SK-N-SH (cell line): ENCODE data around the gene GIPC2. TPM values are rescaled to one million over a fixed set of nuclear protein-coding genes. Genes with fewer than 3 reads are reported as not detected.

Experiments used
- CTCF ChIA-PET: fragments of 300-600, 350-600 bp; formaldehyde crosslinking; extraction: SDS; loops from one replicate; lab custom pipeline; 2021; lab: Yijun Ruan, JAX
- POLR2A ChIA-PET: fragments of 350-600 bp; sonication (Branson Sonifier 250); formaldehyde crosslinking; extraction: SDS; loops from one replicate; lab custom pipeline; 2020; ENCODE audit warnings: antibody characterized with exemption, inconsistent platforms; lab: Yijun Ruan, JAX
- DNase-seq: peaks from one replicate; pipeline ENCODE4 v3.0.0; 2012
- H2AFZ ChIP-seq: fragments of 200-600 bp; sonication (generic); 2 replicates; pipeline ENCODE4 v1.8.1; 2016; ENCODE audit warnings: antibody characterized with exemption, mild to moderate bottlenecking, low read depth
- H3F3A ChIP-seq: fragments of 200-600 bp; sonication (generic); replicated peaks from 2 replicates; pipeline ENCODE3; 2016; ENCODE audit warnings: antibody characterized with exemption, mild to moderate bottlenecking; ENCODE audit not compliant: insufficient read depth
- H3K27ac ChIP-seq, 2 experiments: fragments of 200-500 bp in 1 of 2; fragments of 200-600 bp in 1 of 2; sonication (Bioruptor generic) in 1 of 2; sonication (generic), shearing (Covaris generic) in 1 of 2; 2 replicates each; pipeline versions ENCODE4 v1.5.1 to v1.6.1; 2014 to 2016; ENCODE audit warnings: low read depth in 2 of 2, inconsistent platforms in 1 of 2, low read length in 1 of 2, mild to moderate bottlenecking in 1 of 2, mixed read lengths in 1 of 2
- H3K27me3 ChIP-seq: fragments of 200-600 bp; sonication (generic), shearing (Covaris generic); 2 replicates; pipeline ENCODE4 v1.6.1; 2016; ENCODE audit warnings: mixed run types; ENCODE audit not compliant: insufficient read depth
- H3K36me3 ChIP-seq, 2 experiments: fragments of 200-500 bp in 1 of 2; fragments of 200-600 bp in 1 of 2; sonication (Bioruptor generic) in 1 of 2; sonication (generic) in 1 of 2; replicated peaks in 1 of 2; 2 replicates each; pipeline versions ENCODE3 to v1.5.1; 2014 to 2016; ENCODE audit warnings: low read length in 1 of 2, mild to moderate bottlenecking in 1 of 2; ENCODE audit not compliant: insufficient read depth in 2 of 2, control insufficient read depth in 1 of 2
- H3K4me1 ChIP-seq, 2 experiments: fragments of 200-500 bp in 1 of 2; fragments of 200-600 bp in 1 of 2; sonication (Bioruptor generic) in 1 of 2; sonication (generic), shearing (Covaris generic) in 1 of 2; 2 replicates each; pipeline versions ENCODE4 v1.5.1 to v1.6.1; 2014 to 2016; ENCODE audit warnings: low read depth in 1 of 2, low read length in 1 of 2, mixed run types in 1 of 2; ENCODE audit not compliant: insufficient read depth in 2 of 2, control insufficient read depth in 1 of 2
- H3K4me2 ChIP-seq: fragments of 200-600 bp; sonication (generic), shearing (Covaris generic); 2 replicates; pipeline ENCODE4 v1.6.1; 2017; ENCODE audit warnings: mixed run types
- H3K4me3 ChIP-seq, 2 experiments: fragments of 200-500 bp in 1 of 2; fragments of 200-600 bp in 1 of 2; sonication (Bioruptor generic) in 1 of 2; sonication (generic), shearing (Covaris generic) in 1 of 2; 2 replicates each; pipeline versions ENCODE4 v1.5.1 to v1.8.1; 2014 to 2016; ENCODE audit warnings: low read depth in 2 of 2, inconsistent platforms in 1 of 2, low read length in 1 of 2, mild to moderate bottlenecking in 1 of 2, mixed read lengths in 1 of 2, moderate library complexity in 1 of 2
- H3K79me2 ChIP-seq: fragments of 200-600 bp; sonication (generic); 2 replicates; pipeline ENCODE4 v1.8.1; 2017; ENCODE audit warnings: mild to moderate bottlenecking; ENCODE audit not compliant: insufficient read depth
- H3K9ac ChIP-seq: fragments of 200-600 bp; sonication (generic); 2 replicates; pipeline ENCODE4 v1.6.1; 2017; ENCODE audit warnings: mixed run types
- H3K9me2 ChIP-seq: fragments of 200-600 bp; sonication (generic); 2 replicates; pipeline ENCODE4 v1.6.1; 2017; ENCODE audit warnings: mixed run types
- H3K9me3 ChIP-seq: fragments of 200-600 bp; sonication (generic); 2 replicates; pipeline ENCODE4 v1.6.1; 2017; ENCODE audit warnings: mixed run types, mild to moderate bottlenecking, moderate library complexity
- H4K20me1 ChIP-seq: fragments of 200-600 bp; sonication (generic); 2 replicates; pipeline ENCODE4 v1.6.1; 2017; ENCODE audit warnings: mild to moderate bottlenecking, mixed run types; ENCODE audit not compliant: insufficient read depth
- CHD2 ChIP-seq: fragments of 150-350 bp; IDR thresholded peaks from 2 replicates; pipeline ENCODE4 v1.6.1; 2018; ENCODE audit warnings: low read length; ENCODE audit not compliant: partially characterized antibody
- CTCF ChIP-seq: fragments of 200-600 bp; sonication (generic); IDR thresholded peaks from 2 replicates; pipeline ENCODE4 v1.6.1; 2017; ENCODE audit warnings: antibody characterized with exemption, mild to moderate bottlenecking, moderate library complexity
- ELF1 ChIP-seq: IDR thresholded peaks from 2 replicates; pipeline ENCODE4 v1.4.0; 2012
- EP300 ChIP-seq, 2 experiments: IDR thresholded peaks; 2 replicates each; pipeline versions ENCODE4 v1.4.0 to v1.6.1; 2012; ENCODE audit warnings: borderline replicate concordance in 1 of 2, low read depth in 1 of 2, low read length in 1 of 2
- EZH2phosphoT487 ChIP-seq: fragments of 200-600 bp; sonication (generic); IDR thresholded peaks from 2 replicates; pipeline ENCODE4 v1.6.1; 2017; ENCODE audit warnings: low read depth, mixed run types, mild to moderate bottlenecking, antibody characterized with exemption, moderate library complexity, borderline replicate concordance
- FOSL2 ChIP-seq: IDR thresholded peaks from 2 replicates; pipeline ENCODE4 v1.4.0; 2012; ENCODE audit warnings: low read depth, mild to moderate bottlenecking, moderate library complexity, borderline replicate concordance
- FOXJ3 ChIP-seq: sonication (generic); formaldehyde crosslinking; IDR thresholded peaks from 2 replicates; pipeline ENCODE4 v1.5.1; 2020; ENCODE audit warnings: mild to moderate bottlenecking, missing genetic modification reagents
- FOXM1 ChIP-seq: IDR thresholded peaks from 2 replicates; pipeline ENCODE4 v1.4.0; 2012; ENCODE audit warnings: low read depth, mild to moderate bottlenecking
- GABPA ChIP-seq: IDR thresholded peaks from 2 replicates; pipeline ENCODE4 v1.4.0; 2012; ENCODE audit warnings: low read depth, mild to moderate bottlenecking
- GATA2 ChIP-seq: sonication (generic); formaldehyde crosslinking; IDR thresholded peaks from 2 replicates; pipeline ENCODE4 v1.5.0; 2020; ENCODE audit warnings: mild to moderate bottlenecking, missing genetic modification reagents
- JUND ChIP-seq: IDR thresholded peaks from 2 replicates; pipeline ENCODE4 v1.4.0; 2012
- MEF2A ChIP-seq: IDR thresholded peaks from 2 replicates; pipeline ENCODE4 v1.4.0; 2012; ENCODE audit warnings: low read depth, borderline replicate concordance
- NFIC ChIP-seq: IDR thresholded peaks from 2 replicates; pipeline ENCODE4 v1.4.0; 2012; ENCODE audit warnings: borderline replicate concordance
- NRF1 ChIP-seq: IDR thresholded peaks from 2 replicates; pipeline ENCODE4 v1.6.1; 2012; ENCODE audit warnings: low read depth, mild to moderate bottlenecking, low read length
- PBX3 ChIP-seq: IDR thresholded peaks from 2 replicates; pipeline ENCODE4; 2012
- RAD21 ChIP-seq: IDR thresholded peaks from 2 replicates; pipeline ENCODE4 v1.6.1; 2012; ENCODE audit warnings: mild to moderate bottlenecking, low read length
- RCOR1 ChIP-seq: fragments of 150-350 bp; IDR thresholded peaks from 2 replicates; pipeline ENCODE4 v1.6.1; 2017; ENCODE audit warnings: antibody characterized with exemption, low read length
- RFX5 ChIP-seq: IDR thresholded peaks from 2 replicates; pipeline ENCODE4 v1.6.1; 2012; ENCODE audit warnings: mild to moderate bottlenecking, improper control_type of control experiment, low read length
- SIN3A ChIP-seq: IDR thresholded peaks from 2 replicates; pipeline ENCODE4 v1.6.1; 2012; ENCODE audit warnings: low read depth, mild to moderate bottlenecking, low read length, moderate library complexity, borderline replicate concordance
- SMC3 ChIP-seq: IDR thresholded peaks from 2 replicates; pipeline ENCODE4 v1.6.1; 2012; ENCODE audit warnings: low read depth, low read length, improper control_type of control experiment
- TAF1 ChIP-seq: IDR thresholded peaks from 2 replicates; pipeline ENCODE4 v1.6.1; 2012; ENCODE audit warnings: low read depth, mild to moderate bottlenecking, low read length, moderate library complexity, borderline replicate concordance
- TCF12 ChIP-seq: IDR thresholded peaks from 2 replicates; pipeline ENCODE4 v1.4.0; 2012
- TEAD4 ChIP-seq: IDR thresholded peaks from 2 replicates; pipeline ENCODE4 v1.4.0; 2012; ENCODE audit warnings: mild to moderate bottlenecking, borderline replicate concordance; ENCODE audit not compliant: insufficient read depth
- USF1 ChIP-seq: IDR thresholded peaks from 2 replicates; pipeline ENCODE4 v1.4.0; 2012; ENCODE audit warnings: low read depth, borderline replicate concordance
- USF2 ChIP-seq: fragments of 150-350 bp; IDR thresholded peaks from 2 replicates; pipeline ENCODE4 v1.6.1; 2017; ENCODE audit warnings: antibody characterized with exemption, low read length, low read depth, borderline replicate concordance
- YY1 ChIP-seq: IDR thresholded peaks from 2 replicates; pipeline ENCODE4 v1.4.0; 2012; ENCODE audit warnings: low read depth, mild to moderate bottlenecking
- WGBS: methylation state at CpG from one replicate; pipeline ENCODE4 v1.1.6; 2017; ENCODE audit warnings: low lambda C conversion rate; 5-methylcytosine and 5-hydroxymethylcytosine counted together
- polyA plus RNA-seq, 3 experiments: library from polyadenylated mRNA; depleted of rRNA; stranded (reverse); fragments of >200 nt; gene quantifications; 2 replicates each; pipeline ENCODE4 v1.2.3, GENCODE V29; 2012
- TF ChIP-seq, protein P1 (sequence below): fragments of 150-350 bp; IDR thresholded peaks from 2 replicates; pipeline ENCODE4 v1.6.1; 2016; ENCODE audit warnings: mild to moderate bottlenecking, low read depth, low read length

The GIPC2 gene
- polyA plus RNA-seq, 1 of the 3 experiments (the other 2 are of a cell fraction) = 0.02 TPM

DNA sequence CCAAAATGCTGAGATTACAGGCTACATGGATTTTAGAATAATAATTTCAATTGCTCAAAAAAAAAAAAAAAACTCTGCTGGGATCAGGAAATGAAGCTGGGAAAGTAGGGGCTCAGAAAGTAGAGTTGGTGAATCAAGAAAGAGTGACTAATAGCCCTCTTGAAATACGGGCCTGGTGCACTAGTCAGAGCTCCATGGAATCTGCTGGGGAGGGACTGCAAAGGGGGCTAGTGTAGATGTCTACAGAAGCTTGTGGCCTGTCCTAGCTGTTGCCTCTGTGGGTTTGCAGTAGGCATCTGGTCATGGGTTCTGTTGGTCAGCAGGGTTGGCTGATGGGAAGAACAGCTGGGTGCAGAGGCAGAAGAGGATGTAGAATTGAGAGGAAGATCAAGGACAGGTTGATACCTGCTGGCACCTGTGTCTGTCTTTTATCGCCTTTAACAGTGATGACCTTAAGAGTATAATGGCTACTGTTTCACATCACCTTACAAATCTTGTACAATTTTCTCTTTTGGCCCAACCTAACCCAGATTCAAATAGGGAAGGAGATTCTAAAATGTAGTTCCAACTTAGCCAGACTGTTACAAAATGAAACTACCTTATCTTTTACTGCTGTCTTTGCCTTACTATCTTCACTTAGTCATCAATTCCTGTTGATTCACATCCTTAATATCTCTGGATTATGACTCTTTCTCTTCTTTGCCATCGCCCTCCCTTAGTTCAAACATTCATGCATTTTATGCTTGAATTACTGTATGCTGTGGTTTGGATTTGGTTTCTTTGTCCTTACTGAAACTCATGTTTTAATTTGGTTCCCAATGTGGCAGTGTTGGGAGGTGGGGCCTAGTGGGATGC lies 126.2 kb downstream of the GIPC2 start:
- Histone ChIP-seq H4K20me1 (no peaks in the 10 kb centered on the region), H3K9me3 (no peaks in the 10 kb centered on the region), H3K4me2 (peak overlapping the region; percentile 59), H3K79me2 (no peaks in the 10 kb centered on the region), H3K9ac (peak overlapping the region; percentile 12; the same call in 1 of the 2 replicates), H3K4me3 (peak overlapping the region in 1 of 2 experiments; percentile 30; a peak in 1 of 4 replicates), H3F3A (peaks cover 20% of the 10 kb centered on the region), H2AFZ (peak overlapping the region; percentile 63), H3K27me3 (no peaks in the 10 kb centered on the region), H3K36me3 (no peaks in the 10 kb centered on the region), H3K4me1 (peaks cover 0 to 17% of the 10 kb centered on the region in 2 experiments; a peak in 1 of 4 replicates), H3K27ac (peak overlapping the region in 1 of 2 experiments; percentile 81; a peak in 2 of 4 replicates), H3K9me2 (no peaks in the 10 kb centered on the region)
- ChIA-PET POLR2A (no interaction called here), CTCF (interaction anchor here (0.7 to 1.6 kb wide), 5 partner anchors 13 to 879 kb away, joined by 3 to 4 read pairs (median 3); no protein-coding TSS in a partner anchor)
- DNase-seq = no peak
- 38% methylated on average over 3 of the region's 3 CpGs for WGBS
- TF ChIP-seq CHD2 = no peak
- no peak for TF ChIP-seq GABPA
- TF ChIP-seq SMC3 = no peak
- no peak for TF ChIP-seq USF2
- peak; percentile 60 for TF ChIP-seq TCF12
- TF ChIP-seq SIN3A = no peak
- TF ChIP-seq FOSL2 = peak; percentile 86; the same call in 1 of the 2 replicates
- TF ChIP-seq NRF1 = no peak
- TF ChIP-seq FOXM1 = no peak
- TF ChIP-seq GATA2 (CRISPR knock-in tag) = no peak
- no peak for TF ChIP-seq ELF1
- TF ChIP-seq CTCF = no peak
- no peak for TF ChIP-seq YY1
- no peak for TF ChIP-seq EZH2phosphoT487
- no peak for TF ChIP-seq RFX5
- TF ChIP-seq RCOR1 = no peak
- TF ChIP-seq TAF1 = no peak
- TF ChIP-seq PBX3 = peak; percentile 60; the same call in 1 of the 2 replicates
- TF ChIP-seq EP300 (IDR thresholded peaks at IDR 0.05; ENCODE audit: borderline replicate concordance in 1 of 2, low read depth in 1 of 2, low read length in 1 of 2) = peak in 1 of 2 experiments; percentile 76; a peak in 1 of 4 replicates
- TF ChIP-seq RAD21 = no peak
- peak; percentile 88 for TF ChIP-seq JUND
- no peak for TF ChIP-seq MEF2A
- no peak for TF ChIP-seq USF1
- peak; percentile 47; the same call in 1 of the 2 replicates for TF ChIP-seq NFIC
- TF ChIP-seq TEAD4 = no peak
- TF ChIP-seq, protein P1, sequence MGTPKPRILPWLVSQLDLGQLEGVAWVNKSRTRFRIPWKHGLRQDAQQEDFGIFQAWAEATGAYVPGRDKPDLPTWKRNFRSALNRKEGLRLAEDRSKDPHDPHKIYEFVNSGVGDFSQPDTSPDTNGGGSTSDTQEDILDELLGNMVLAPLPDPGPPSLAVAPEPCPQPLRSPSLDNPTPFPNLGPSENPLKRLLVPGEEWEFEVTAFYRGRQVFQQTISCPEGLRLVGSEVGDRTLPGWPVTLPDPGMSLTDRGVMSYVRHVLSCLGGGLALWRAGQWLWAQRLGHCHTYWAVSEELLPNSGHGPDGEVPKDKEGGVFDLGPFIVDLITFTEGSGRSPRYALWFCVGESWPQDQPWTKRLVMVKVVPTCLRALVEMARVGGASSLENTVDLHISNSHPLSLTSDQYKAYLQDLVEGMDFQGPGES = no peak
- TF ChIP-seq FOXJ3 = no peak
